ENCODE results near the gene ARMH3. TPM values are rescaled to one million over a fixed set of nuclear protein-coding genes. Genes with fewer than 3 reads are reported as not detected.
A peak's percentile ranks its signal among the peaks of the same experiment; 100 is the strongest.

The ARMH3 gene
- total and polyA plus RNA-seq, 10 of the 15 experiments (the other 5 are each of a cell fraction or from before 2014, with no cell fraction given): 13.0 to 33.0 (median 16.4) TPM

DNA sequence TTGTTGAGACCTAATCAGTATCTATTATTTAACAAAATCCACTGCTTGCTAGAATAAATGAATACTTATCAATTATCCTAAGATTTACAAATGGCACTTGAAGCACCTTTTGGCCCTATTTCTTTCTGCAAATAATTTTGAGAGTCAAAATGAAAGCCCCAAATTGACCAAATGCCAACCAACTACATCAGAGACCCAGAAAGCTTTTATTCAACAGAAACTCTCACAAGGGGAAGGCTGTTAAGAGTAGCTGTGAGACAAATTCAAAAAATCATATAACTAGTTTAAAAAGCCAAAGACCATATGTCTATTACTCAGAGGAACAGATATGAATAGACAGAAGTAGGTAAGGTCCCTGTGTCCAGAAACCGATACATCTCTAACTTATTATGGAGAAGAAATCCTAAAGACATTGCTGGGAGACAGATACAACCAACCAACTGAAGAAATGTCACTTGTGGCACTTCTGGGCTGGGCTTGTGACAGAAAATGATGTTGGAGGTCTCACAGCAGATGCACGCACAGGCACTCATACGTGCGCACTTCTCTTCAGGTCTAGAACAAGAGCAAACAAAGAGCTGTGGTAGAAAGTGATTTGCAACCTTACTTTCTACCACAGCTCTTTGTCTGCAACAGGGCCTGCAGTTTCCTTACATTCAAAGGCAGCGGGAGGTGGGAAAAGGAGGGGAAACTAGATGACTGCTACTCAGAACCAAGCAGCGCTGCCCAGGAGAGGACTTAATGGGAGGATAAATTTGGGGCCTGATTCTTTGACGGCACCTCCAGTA, 153.7 kb downstream of the ARMH3 start (continued):
- TF ChIP-seq, protein P1, sequence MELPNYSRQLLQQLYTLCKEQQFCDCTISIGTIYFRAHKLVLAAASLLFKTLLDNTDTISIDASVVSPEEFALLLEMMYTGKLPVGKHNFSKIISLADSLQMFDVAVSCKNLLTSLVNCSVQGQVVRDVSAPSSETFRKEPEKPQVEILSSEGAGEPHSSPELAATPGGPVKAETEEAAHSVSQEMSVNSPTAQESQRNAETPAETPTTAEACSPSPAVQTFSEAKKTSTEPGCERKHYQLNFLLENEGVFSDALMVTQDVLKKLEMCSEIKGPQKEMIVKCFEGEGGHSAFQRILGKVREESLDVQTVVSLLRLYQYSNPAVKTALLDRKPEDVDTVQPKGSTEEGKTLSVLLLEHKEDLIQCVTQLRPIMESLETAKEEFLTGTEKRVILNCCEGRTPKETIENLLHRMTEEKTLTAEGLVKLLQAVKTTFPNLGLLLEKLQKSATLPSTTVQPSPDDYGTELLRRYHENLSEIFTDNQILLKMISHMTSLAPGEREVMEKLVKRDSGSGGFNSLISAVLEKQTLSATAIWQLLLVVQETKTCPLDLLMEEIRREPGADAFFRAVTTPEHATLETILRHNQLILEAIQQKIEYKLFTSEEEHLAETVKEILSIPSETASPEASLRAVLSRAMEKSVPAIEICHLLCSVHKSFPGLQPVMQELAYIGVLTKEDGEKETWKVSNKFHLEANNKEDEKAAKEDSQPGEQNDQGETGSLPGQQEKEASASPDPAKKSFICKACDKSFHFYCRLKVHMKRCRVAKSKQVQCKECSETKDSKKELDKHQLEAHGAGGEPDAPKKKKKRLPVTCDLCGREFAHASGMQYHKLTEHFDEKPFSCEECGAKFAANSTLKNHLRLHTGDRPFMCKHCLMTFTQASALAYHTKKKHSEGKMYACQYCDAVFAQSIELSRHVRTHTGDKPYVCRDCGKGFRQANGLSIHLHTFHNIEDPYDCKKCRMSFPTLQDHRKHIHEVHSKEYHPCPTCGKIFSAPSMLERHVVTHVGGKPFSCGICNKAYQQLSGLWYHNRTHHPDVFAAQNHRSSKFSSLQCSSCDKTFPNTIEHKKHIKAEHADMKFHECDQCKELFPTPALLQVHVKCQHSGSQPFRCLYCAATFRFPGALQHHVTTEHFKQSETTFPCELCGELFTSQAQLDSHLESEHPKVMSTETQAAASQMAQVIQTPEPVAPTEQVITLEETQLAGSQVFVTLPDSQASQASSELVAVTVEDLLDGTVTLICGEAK (IDR thresholded peaks at IDR 0.05; ENCODE audit: borderline replicate concordance): no peak
- TF ChIP-seq, protein P2, sequence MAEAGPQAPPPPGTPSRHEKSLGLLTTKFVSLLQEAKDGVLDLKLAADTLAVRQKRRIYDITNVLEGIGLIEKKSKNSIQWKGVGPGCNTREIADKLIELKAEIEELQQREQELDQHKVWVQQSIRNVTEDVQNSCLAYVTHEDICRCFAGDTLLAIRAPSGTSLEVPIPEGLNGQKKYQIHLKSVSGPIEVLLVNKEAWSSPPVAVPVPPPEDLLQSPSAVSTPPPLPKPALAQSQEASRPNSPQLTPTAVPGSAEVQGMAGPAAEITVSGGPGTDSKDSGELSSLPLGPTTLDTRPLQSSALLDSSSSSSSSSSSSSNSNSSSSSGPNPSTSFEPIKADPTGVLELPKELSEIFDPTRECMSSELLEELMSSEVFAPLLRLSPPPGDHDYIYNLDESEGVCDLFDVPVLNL (IDR thresholded peaks at IDR 0.05; ENCODE audit: low read depth, low read length): no peak
- TF ChIP-seq RFX5 (IDR thresholded peaks at IDR 0.05; ENCODE audit: low read depth, low read length): no peak

DNA sequence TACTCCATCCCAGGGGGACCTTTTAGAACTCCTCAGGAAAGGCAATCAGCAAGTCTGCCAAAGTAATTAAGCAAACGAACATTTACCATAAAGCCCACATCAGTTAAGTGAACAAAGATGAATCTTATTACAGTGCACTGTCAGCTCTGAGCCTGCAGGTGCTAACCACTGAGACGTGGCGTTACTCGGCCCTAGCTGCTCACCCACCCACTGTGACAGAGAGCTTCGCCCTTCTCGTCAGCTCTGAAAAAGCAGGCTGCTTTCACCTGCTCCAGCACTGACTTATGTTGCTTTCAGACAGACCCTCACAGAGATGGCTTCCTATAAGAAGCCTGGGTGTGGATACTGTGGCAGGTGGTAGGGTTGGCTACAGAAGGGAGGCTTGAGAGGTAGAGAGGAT, 154.6 kb downstream of the ARMH3 start:
- DNase-seq (ENCODE audit: low read depth, low spot score) (peak; percentile 77), FAIRE-seq (peak; percentile 41), ATAC-seq (peak; percentile 87)
- Histone ChIP-seq H3K4me2 (ENCODE audit: control insufficient read depth, insufficient read depth) (peak overlapping the region; percentile 84), H3K36me3 (ENCODE audit: control insufficient read depth in 2 of 2, insufficient read depth in 2 of 2, low read length in 1 of 2) (no peaks in the 10 kb centered on the region), H3K79me2 (ENCODE audit: control insufficient read depth, insufficient read depth, low read length) (peaks cover 3% of the 10 kb centered on the region), H3K27me3 (replicated peaks in 1 of 2; ENCODE audit: control insufficient read depth in 2 of 2, insufficient read depth in 2 of 2, low read length in 1 of 2) (no peaks in the 10 kb centered on the region), H3K4me1 (ENCODE audit: control insufficient read depth, insufficient read depth, low read length) (peaks cover 61% of the 10 kb centered on the region), H3K9me3 (replicated peaks; ENCODE audit: control insufficient read depth, insufficient read depth, low read length) (no peaks in the 10 kb centered on the region), H3K9ac (ENCODE audit: control insufficient read depth, insufficient read depth, low read length) (peak overlapping the region; percentile 54), H3K4me3 (peak overlapping the region; percentile 45; the same call in 1 of the 2 replicates), H3K27ac (ENCODE audit: control insufficient read depth, insufficient read depth) (peak overlapping the region; percentile 91), H4K20me1 (ENCODE audit: control insufficient read depth, insufficient read depth) (no peaks in the 10 kb centered on the region), H2AFZ (ENCODE audit: control insufficient read depth, low read depth, low read length) (peak overlapping the region; percentile 37; the same call in 1 of the 2 replicates)
- ChIA-PET POLR2A (interaction anchor here (0.6 to 5.1 kb wide), 14 partner anchors 7 to 106 kb away, joined by 3 to 35 read pairs (median 8); partner anchors contain the start of genes KCNIP2 and OGA), SMC1A (ENCODE audit: uncharacterized antibody, unreplicated experiment) (interaction anchor here (0.7 to 15.5 kb wide), 19 partner anchors 9 to 345 kb away, joined by 3 to 369 read pairs (median 11); no protein-coding TSS in a partner anchor), CTCF (interaction anchor here (0.8 to 9.4 kb wide), 17 partner anchors 12 to 165 kb away, joined by 3 to 127 read pairs (median 5); no protein-coding TSS in a partner anchor), RAD21 (ENCODE audit: unreplicated experiment) (interaction anchor here (0.5 to 13.6 kb wide), 12 partner anchors 9 to 164 kb away, joined by 3 to 352 read pairs (median 12); partner anchors contain the start of genes HPS6, KCNIP2 and OGA)
- intact Hi-C loops (cut with micrococcal nuclease; ENCODE audit: unreplicated experiment): loop anchor here (5.0 kb wide), 1 partner anchor 59 kb away; the partner anchor contains the start of gene KCNIP2
- in situ Hi-C loops (cut with MboI): no loop called here
- BruUV-seq (replicated peaks): no TSS peak
- 0% methylated on average over 6 of the region's 6 CpGs for WGBS (ENCODE audit: insufficient coverage, insufficient replicate concordance, low lambda C conversion rate, missing lambda C conversion rate)
- TF ChIP-seq MTA3 (IDR thresholded peaks at IDR 0.05; ENCODE audit: borderline replicate concordance, low read length) (peak; percentile 71; the same call in 1 of the 2 replicates), POLR2A (IDR thresholded peaks at IDR 0.05; ENCODE audit: low read depth, low read length) (peak; percentile 67), GATAD2B (conservative IDR thresholded peaks at IDR 0.05; ENCODE audit: low read depth) (no peak), BRCA1 (IDR thresholded peaks at IDR 0.05; ENCODE audit: low read depth, low read length) (no peak), ETV6 (conservative IDR thresholded peaks at IDR 0.05 in 1 of 2, IDR thresholded peaks at IDR 0.05 in 1 of 2; ENCODE audit: borderline replicate concordance in 1 of 2, low read depth in 1 of 2) (no peak), BCL11A (IDR thresholded peaks at IDR 0.05; ENCODE audit: low read depth, low read length) (peak; percentile 33; the same call in 1 of the 2 replicates), NFYA (IDR thresholded peaks at IDR 0.05; ENCODE audit: borderline replicate concordance, low read depth, low read length) (no peak), MYC (IDR thresholded peaks at IDR 0.05; ENCODE audit: insufficient read depth, insufficient read length, insufficient replicate concordance, low read length, severe bottlenecking) (no peak), NFIC (IDR thresholded peaks at IDR 0.05; ENCODE audit: low read depth, low read length) (no peak), MTA2 (IDR thresholded peaks at IDR 0.05; ENCODE audit: low read depth) (peak; percentile 76), ZNF24 (IDR thresholded peaks at IDR 0.05) (0 out of 2 replicates have a peak, but pooled peaks have one; percentile 23), CHD1 (IDR thresholded peaks at IDR 0.05; ENCODE audit: low read depth, low read length) (no peak), SMC3 (IDR thresholded peaks at IDR 0.05; ENCODE audit: borderline replicate concordance, low read length) (no peak; the same call in 1 of the 2 replicates), IKZF2 (IDR thresholded peaks at IDR 0.05) (peak in 1 of 2 experiments; percentile 49; a peak in 1 of 4 replicates)
